Mesodermal cell (in vitro differentiated cells): Measurements from ENCODE around the gene GLB1L.
"Not testable (repeated sequence)": the region's sequence is repeated elsewhere in the genome, so short reads cannot be mapped to it uniquely, and the experiment has no call there.

Experiments used
- H3K27ac ChIP-seq: 2 replicates; pipeline ENCODE4 v1.7.0; 2013; ENCODE audit warnings: mild to moderate bottlenecking, low read depth, low read length, moderate library complexity; ENCODE audit not compliant: severe bottlenecking
- H3K36me3 ChIP-seq: 2 replicates; pipeline ENCODE4 v1.7.1; 2013; ENCODE audit warnings: mild to moderate bottlenecking, low read length, moderate library complexity; ENCODE audit not compliant: control insufficient read depth, insufficient read depth
- H3K4me1 ChIP-seq: one replicate; pipeline ENCODE4 v1.7.1; 2013; ENCODE audit warnings: mild to moderate bottlenecking, low read length; ENCODE audit not compliant: insufficient read depth, control insufficient read depth, poor library complexity, severe bottlenecking
- H3K4me3 ChIP-seq: 2 replicates; pipeline ENCODE4 v1.7.0; 2013; ENCODE audit warnings: low read length, control low read depth, mild to moderate bottlenecking; ENCODE audit not compliant: insufficient read depth, poor library complexity, severe bottlenecking; ENCODE audit errors: extremely low read depth
- H3K9me3 ChIP-seq: 2 replicates; pipeline ENCODE4 v1.7.1; 2013; ENCODE audit warnings: mild to moderate bottlenecking, low read length, moderate library complexity; ENCODE audit not compliant: control insufficient read depth
- WGBS, 2 experiments: methylation state at CpG; one replicate each; pipeline ENCODE4 v1.1.5; 2013; ENCODE audit warnings: missing lambda C conversion rate in 2 of 2; ENCODE audit not compliant: insufficient coverage in 2 of 2; 5-methylcytosine and 5-hydroxymethylcytosine counted together

GLB1L gene

DNA sequence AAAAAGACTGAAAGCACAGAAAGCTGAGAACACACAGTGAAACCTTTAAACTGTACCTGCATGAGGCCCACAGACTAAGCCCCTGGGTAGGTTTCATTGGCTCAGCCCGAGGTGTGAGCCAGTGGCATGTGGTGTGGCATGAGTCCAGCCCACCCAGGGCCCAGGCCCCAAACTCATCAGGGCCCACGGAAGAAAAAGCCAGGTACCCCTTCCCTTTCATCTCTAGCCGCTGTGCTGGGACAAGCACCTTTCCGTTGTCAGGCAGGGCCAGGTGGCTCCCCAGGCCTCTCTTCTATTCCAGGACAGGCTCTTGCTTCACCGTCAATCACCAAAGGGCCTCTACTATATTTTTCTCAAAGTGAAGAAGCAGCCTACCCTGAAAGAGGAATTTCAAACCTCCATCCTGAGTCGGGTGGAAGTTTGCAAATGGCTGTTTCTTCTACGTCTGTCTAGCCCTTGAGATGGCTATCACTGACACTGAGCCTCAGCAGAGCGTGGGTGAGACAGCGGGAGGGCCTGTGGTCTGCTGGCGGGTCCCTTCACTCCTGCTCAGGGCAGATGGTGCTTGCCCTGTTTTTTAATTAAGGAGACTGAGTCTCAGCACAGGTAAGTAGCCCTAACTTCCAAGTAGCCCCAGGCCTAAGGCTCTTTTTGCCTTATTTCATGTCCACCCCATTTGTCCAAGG, 42.5 kb upstream of the GLB1L start:
- Histone ChIP-seq H3K9me3 (no peaks in the 10 kb centered on the region), H3K36me3 (peaks cover 36% of the 10 kb centered on the region), H3K27ac (no peak overlapping the region), H3K4me1 (peaks cover 2% of the 10 kb centered on the region), H3K4me3 (no peak overlapping the region)
- WGBS, 2 experiments = 87 to 90% methylated on average over 10 of the region's 10 CpGs

DNA sequence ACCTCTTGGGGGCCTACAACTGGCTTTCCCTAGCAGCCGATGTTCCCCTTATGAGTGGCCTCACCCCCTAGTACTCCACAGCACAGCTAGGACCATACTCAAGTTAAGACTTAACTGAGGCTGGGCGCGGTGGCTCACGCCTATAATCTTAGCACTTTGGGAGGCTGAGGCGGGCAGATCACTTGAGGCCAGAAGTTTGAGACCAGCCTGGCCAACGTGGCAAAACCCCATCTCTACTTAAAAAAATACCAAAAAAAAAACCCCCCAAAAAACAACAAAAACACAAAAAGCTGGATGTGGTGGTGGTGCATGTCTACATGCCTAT, 41.8 kb upstream of the GLB1L start:
- H3K9me3 ChIP-seq, H3K4me1 ChIP-seq, H3K27ac ChIP-seq, H3K4me3 ChIP-seq: not testable (repeated sequence)
- WGBS, 2 experiments = 90 to 100% methylated on average over 5 of the region's 6 CpGs
- H3K36me3 ChIP-seq = peaks cover 39% of the 10 kb centered on the region

DNA sequence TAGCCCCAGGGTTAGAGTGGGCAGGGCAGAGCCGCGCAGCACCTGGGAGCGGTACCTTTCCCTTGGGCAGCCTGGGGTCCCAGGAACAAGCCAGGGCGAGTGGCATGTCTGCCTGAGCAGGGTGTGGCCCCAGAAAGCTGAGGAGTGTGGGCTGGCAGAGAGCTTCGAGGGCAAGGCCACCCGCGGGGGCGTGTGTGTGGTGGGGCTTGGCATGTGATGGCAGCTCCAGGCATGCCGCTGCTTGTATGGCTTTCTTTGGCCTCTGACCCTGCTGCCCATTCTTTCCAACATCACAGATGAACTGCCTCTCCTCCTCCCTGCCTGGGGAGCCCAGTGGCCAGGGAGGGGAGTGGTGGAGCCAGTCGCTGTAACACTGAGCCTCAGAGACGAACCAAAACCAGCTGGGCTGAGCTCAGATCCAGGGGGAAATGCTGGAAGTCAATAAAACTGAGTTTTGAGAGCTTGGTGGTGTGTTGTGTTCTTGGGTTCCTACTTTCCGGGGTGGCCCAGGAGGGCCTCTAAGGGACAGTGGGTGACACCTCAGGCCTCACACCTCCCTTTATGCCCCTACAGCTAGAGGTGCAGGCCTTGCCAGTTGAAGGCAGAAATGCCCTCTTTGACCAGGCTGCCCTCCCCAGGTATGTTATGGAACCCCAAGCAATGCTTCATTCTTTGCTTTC, 41.3 kb upstream of the GLB1L start:
- Histone ChIP-seq H3K36me3 (peaks cover 39% of the 10 kb centered on the region), H3K27ac (no peak overlapping the region), H3K9me3 (no peaks in the 10 kb centered on the region), H3K4me3 (no peak overlapping the region), H3K4me1 (peaks cover 2% of the 10 kb centered on the region)
- 92 to 95% methylated on average over 6 to 9 of the region's 12 CpGs for WGBS, 2 experiments

DNA sequence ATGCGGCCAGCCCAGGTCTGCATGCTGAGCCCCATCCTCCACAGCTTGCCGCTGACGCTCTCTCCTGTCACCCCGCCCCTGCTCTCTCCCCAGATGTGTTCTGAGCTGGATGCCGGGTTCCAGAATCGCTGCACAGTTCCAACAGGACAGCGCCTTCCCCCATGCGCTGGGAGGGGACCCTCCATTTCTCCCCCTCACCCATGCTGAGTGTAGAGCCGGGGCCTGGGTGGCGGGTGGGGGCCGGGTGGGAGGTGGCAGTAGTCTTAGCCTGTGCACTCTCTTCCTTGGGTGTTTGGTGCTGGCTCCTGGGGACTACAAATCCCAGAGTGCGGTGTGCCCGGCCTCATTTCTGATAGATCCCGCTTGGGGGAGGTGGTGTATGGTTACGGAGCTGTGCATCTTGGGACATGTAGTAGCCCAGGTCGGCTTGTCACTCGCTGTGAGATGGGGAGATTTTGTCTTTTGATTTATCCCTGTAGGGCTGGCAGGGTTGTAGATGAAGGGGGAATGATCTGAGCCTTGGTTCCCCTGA, 40.7 kb upstream of the GLB1L start:
- peaks cover 3% of the 10 kb centered on the region for H3K4me1 ChIP-seq
- WGBS, 2 experiments = 54 to 74% methylated on average over 9 to 12 of the region's 17 CpGs
- H3K9me3 ChIP-seq = no peaks in the 10 kb centered on the region
- peaks cover 44% of the 10 kb centered on the region for H3K36me3 ChIP-seq
- no peak overlapping the region for H3K4me3 ChIP-seq
- H3K27ac ChIP-seq = no peak overlapping the region

DNA sequence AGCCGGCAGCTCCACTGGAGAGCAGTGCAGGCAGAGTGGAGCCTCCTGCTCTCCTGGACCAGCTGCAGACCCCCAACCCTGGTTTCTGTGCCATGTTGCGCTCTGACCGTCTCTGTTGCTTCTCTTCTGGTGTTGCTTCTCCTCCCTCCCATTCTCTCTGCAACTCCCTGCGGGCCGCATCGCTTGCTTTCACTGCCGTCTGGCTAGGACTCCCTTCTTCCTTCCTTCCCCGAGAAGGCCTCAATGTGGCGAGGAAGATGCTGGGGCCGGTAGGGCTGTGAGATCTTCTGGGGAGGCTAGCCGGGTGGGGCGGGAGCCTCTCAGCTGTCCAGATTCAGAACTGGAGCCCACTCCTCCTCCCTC, 40.1 kb upstream of the GLB1L start:
- WGBS, 2 experiments = 86 to 97% methylated on average over 5 of the region's 12 CpGs
- peaks cover 50% of the 10 kb centered on the region for H3K36me3 ChIP-seq
- H3K4me1 ChIP-seq = peaks cover 9% of the 10 kb centered on the region
- no peaks in the 10 kb centered on the region for H3K9me3 ChIP-seq
- H3K27ac ChIP-seq = no peak overlapping the region
- no peak overlapping the region for H3K4me3 ChIP-seq

DNA sequence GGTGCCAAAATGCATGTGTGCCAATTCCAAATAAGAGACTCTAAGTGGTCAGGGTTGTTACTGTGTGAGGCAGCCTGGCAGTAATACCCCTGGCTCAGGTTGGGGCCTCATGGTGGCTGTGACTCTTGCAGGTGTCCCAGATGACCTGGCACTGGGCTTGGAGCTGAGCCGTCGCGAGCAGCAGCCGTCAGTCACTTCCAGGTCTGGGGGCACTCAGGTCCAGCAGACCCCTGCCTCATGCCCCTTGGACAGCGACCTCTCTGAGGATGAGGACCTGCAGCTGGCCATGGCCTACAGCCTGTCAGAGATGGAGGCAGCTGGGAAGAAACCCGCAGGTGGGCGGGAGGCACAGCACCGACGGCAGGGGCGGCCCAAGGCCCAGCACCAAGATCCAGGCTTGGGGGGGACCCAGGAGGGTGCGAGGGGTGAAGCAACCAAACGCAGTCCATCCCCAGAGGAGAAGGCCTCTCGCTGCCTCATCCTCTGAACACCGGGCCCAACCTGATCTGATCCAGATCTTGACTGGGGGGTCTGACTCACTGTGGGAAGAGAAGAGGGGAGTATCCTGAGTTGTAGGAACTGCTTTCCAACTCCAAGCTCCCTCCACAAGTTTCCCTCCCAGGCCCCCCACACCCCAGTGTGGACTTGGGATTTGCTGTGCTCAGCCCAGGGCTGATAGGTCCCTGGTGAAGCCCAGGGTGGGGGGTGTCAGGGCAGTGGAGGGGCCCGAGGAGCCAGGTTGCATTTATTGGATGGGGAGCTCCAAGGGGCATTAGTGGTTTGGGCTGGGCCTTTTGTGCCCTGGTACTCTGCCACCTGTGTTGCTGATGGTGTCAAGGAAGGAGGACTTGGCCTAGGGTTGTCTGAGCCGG, 39.5 kb upstream of the GLB1L start:
- WGBS, 2 experiments = 95 to 96% methylated on average over 13 to 14 of the region's 16 CpGs
- no peak overlapping the region for H3K4me3 ChIP-seq
- H3K27ac ChIP-seq = no peak overlapping the region
- no peaks in the 10 kb centered on the region for H3K9me3 ChIP-seq
- H3K4me1 ChIP-seq = peaks cover 15% of the 10 kb centered on the region
- H3K36me3 ChIP-seq = peaks cover 50% of the 10 kb centered on the region

DNA sequence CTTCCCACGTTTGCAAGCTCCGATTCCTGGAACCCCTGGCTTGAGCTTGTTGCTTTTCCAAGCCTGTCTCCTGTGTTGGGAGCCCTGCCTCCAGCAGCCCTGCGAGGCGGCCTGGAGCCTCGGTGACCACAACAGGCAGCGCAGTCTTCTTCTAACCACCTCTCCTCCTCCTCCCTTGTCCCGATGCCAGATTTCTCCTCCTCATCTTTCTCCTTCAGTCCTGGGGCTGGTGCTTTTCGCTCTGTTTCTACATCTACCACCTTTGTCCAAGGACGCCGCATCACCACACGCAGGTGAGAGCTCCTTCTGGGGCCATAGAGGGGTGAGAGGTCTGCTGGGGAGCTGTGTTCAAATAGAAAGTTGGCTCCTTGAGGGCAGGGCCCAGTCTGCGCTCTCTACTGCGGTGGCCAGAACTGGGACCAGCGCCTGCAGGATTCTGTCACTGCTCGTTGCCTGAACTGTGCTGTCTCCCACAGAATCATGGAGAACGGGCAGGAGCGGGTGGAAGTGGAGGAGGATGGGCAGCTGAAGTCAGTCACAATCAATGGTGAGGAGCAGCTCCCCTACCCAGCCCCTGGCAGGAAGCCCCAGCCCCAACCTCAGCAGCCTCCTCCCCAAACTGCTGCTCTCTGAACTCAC, 37.8 kb upstream of the GLB1L start:
- H3K4me1 ChIP-seq = peaks cover 21% of the 10 kb centered on the region
- no peak overlapping the region for H3K4me3 ChIP-seq
- WGBS, 2 experiments = 94 to 95% methylated on average over 11 to 13 of the region's 17 CpGs
- H3K9me3 ChIP-seq = no peaks in the 10 kb centered on the region
- H3K27ac ChIP-seq = no peak overlapping the region
- H3K36me3 ChIP-seq = peaks cover 50% of the 10 kb centered on the region

DNA sequence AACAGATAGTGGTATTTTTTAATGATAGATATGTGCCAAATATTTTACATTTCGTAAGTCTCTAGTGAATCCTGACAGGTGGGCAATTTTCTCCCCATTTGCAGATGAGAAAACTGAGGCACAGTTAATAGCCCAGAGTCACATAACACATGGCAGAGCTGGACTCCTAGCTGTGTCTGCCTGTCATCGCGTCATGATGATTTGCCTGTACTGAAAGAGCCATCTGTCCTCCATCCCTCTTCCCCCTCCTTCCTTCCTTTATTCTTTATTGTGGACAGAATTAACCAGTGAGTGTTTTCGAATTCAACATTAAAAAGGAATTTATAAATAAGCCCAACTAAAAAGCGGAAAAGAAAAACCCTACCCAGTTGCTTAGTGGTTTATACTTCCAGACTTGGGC, 37.1 kb upstream of the GLB1L start:
- WGBS, 2 experiments = 100% methylated on average over 2 to 3 of the region's 5 CpGs
- peaks cover 50% of the 10 kb centered on the region for H3K36me3 ChIP-seq

DNA sequence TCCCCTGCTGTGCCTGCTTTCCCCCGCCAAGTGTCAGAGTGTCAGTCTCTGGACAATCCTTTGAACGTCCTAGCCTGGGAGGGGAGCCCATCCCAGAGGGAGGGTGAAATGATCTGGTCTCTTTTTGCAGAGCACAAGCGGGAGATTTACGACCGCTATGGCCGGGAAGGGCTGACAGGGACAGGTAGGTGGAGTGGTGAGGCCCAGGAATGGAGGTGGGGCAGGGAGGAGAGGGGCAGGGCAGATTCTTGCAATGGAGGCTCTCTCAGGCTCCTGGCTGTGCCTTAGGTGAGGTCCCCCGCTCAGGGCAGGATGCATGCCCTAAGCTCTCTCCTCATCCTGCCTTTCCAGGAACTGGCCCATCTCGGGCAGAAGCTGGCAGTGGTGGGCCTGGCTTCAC, 36.3 kb upstream of the GLB1L start:
- no peaks in the 10 kb centered on the region for H3K9me3 ChIP-seq
- no peak overlapping the region for H3K27ac ChIP-seq
- peaks cover 47% of the 10 kb centered on the region for H3K36me3 ChIP-seq
- peaks cover 31% of the 10 kb centered on the region for H3K4me1 ChIP-seq
- 67 to 81% methylated on average over 1 to 5 of the region's 8 CpGs for WGBS, 2 experiments
- H3K4me3 ChIP-seq = no peak overlapping the region

More for the DNA sequence above, 37.1 kb upstream of the GLB1L start:
- peaks cover 28% of the 10 kb centered on the region for H3K4me1 ChIP-seq
- no peaks in the 10 kb centered on the region for H3K9me3 ChIP-seq
- H3K27ac ChIP-seq = no peak overlapping the region
- H3K4me3 ChIP-seq = no peak overlapping the region

DNA sequence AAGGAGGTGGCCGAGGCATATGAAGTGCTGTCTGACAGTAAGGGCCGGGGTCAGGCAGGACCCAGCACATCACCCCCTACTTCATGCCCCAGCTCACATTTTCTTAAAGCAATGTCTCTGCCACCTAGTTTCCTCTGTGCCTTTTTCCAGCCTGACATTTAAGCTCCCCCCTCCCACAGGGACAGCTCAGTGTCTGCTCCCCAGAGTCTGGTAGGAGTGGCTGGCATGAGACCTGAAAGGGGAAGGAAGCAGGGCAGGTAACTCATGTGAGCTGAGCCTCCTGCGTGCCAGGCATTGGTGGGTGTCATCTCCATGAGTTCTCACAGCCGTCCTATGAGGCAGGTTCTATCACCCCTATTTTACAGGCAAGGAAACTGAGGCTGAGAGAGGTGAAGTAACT, 35.4 kb upstream of the GLB1L start:
- 80 to 96% methylated on average over 3 to 4 of the region's 4 CpGs for WGBS, 2 experiments

More for the DNA sequence above, 35.4 kb upstream of the GLB1L start:
- peaks cover 43% of the 10 kb centered on the region for H3K36me3 ChIP-seq
- no peaks in the 10 kb centered on the region for H3K9me3 ChIP-seq
- H3K4me3 ChIP-seq = peak overlapping the region; percentile 59
- no peak overlapping the region for H3K27ac ChIP-seq
- peaks cover 31% of the 10 kb centered on the region for H3K4me1 ChIP-seq
